PFSK-1 (cell line): ENCODE results near the gene ZGPAT.

ENCODE experiments used
- FOXP2 ChIP-seq: optimal IDR thresholded peaks from 2 replicates; pipeline ENCODE3; 2011; ENCODE audit warnings: borderline replicate concordance, control low read depth, inconsistent platforms; ENCODE audit not compliant: insufficient read depth; ENCODE audit errors: extremely low read length, extremely low read depth
- POLR2AphosphoS5 ChIP-seq: IDR thresholded peaks from 2 replicates; pipeline ENCODE4 v1.6.1; 2012; ENCODE audit warnings: low read depth, mild to moderate bottlenecking, control low read depth, low read length, moderate library complexity
- SIN3A ChIP-seq: IDR thresholded peaks from 2 replicates; pipeline ENCODE4 v1.6.1; 2012; ENCODE audit warnings: mild to moderate bottlenecking, low read length, moderate library complexity, borderline replicate concordance; ENCODE audit not compliant: insufficient read depth

DNA sequence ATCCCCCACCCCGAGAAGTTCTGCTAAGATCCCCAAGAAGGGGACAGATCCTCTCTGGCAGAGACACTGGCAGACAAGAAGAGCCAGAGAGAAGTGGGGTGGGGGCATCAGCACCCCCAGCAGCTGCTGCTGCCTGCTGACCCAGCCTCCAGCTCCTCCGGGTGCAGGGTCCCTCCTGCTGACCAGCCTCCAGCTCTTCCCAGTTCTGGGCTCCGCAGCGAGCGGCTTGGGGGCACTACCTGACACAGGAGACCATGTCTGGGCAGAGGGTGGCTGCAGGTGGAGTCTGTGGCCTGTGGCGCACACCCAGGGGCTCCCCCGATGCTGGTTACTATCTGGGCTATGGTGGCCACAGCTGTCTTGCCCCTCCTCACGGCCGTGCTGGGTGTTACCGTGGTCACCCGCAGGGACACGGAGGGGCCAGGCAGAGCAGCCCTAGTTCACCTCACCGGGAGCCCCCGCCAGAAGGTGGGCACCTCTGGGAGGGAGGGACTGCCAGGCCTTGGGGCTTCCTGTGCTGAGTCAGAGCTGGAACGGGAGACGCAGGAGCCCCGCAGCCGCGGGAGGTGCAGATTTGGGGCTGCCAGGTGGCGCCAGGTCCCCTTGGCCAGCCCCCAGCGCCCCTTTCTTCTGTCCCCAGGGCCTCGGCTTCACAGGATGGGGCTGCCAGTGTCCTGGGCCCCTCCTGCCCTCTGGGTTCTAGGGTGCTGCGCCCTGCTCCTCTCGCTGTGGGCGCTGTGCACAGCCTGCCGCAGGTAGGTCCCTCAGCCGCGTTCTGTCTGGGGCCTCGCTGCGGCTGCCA is 29.3 kb downstream of the ZGPAT start:
- TF ChIP-seq POLR2AphosphoS5 = no peak
- no peak for TF ChIP-seq SIN3A
- no peak for TF ChIP-seq FOXP2
